SK-N-SH treated with all-trans-retinoic acid at 6 μM for 48 hours (cell line): ENCODE data around the gene LGALS3BP.

Experiments
- ARNTL ChIP-seq: fragments of 450-650 bp; formaldehyde crosslinking; IDR thresholded peaks from 2 replicates; pipeline ENCODE4 v1.5.0; 2020; ENCODE audit warnings: low read depth, mild to moderate bottlenecking, moderate library complexity, borderline replicate concordance
- TOX ChIP-seq: fragments of 250-450 bp; sonication (Bioruptor Pico); IDR thresholded peaks from 2 replicates; pipeline ENCODE4 v1.8.0; 2021; ENCODE audit warnings: mild to moderate bottlenecking, moderate library complexity, borderline replicate concordance

DNA sequence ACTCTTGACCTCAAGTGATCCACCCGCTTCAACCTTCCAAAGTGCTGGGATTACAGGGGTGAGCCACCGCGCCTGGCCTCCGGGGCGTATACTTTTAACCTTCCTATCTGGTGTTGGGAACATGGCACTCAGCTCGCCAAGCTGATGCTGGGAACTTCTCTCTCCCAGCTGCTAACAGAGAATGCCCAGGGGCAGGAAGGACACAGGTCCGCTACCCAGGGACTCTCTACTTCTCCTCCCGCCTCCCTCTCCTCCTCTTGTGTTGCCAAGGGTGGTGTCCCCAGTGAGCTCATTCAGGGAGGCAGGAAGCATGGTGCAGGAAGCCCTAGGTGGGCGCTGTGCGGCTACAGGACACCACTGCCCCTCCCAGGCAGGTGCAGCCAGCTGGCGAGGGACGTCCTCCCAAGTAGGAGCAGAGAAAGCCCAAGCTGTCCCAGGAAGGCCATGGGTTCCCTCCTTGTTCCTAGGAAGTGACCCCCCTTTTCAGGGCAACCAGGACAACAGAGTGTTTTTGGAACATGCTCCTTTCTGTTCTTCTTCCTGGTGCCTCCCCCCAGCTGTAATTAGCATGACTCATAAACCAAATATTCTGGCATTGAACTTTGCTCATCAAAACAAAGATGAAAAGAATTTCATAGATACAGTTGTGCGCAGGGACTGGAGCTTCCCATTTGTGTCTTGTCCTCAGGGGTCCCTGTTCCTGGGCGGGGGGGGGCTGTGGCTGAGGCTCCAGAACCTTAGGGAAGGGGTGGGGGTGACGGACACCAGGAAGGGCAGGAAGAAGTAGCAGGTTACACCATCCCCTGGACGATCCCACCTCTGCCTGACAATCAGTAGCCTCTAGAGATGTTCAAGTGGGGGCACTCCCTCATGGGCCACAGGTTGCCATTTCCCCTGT, 46.9 kb upstream of the LGALS3BP start:
- no peak for TF ChIP-seq ARNTL (CRISPR knock-in tag)
- TF ChIP-seq TOX (CRISPR knock-in tag) = no peak
